Activated CD8-positive, alpha-beta memory T cell treated with anti-CD3 and anti-CD28 coated beads for 4 hours (primary cell): Measurements from ENCODE around the gene GATA6.

Source experiments
- DNase-seq, 2 donors: peaks; one replicate each; pipeline ENCODE4 v3.0.0-alpha.2; 2020; ENCODE audit warnings: low read depth in 2 of 2

The GATA6 gene

DNA sequence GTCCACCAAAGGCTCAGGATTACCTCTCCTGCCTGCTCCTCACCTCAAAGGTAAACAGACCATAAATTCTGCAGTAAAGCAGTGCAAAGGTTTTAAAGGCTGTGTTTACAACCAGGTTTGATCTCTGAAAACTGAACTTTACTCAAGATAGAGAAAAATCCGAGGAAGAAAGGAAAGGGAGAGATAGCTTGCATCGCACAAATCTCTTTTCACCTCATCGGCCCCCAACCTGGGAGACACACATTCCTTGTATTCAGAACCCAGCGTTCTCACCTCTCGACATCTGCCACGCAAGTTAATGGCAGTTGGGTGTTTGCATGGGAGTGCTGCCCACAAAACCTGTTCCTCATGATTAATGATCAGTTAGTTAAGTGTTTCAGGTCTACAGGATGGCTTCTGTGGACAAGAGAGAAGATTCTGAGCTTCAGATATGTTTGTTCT is 72.6 kb downstream of the GATA6 start:
- DNase-seq = no peak

DNA sequence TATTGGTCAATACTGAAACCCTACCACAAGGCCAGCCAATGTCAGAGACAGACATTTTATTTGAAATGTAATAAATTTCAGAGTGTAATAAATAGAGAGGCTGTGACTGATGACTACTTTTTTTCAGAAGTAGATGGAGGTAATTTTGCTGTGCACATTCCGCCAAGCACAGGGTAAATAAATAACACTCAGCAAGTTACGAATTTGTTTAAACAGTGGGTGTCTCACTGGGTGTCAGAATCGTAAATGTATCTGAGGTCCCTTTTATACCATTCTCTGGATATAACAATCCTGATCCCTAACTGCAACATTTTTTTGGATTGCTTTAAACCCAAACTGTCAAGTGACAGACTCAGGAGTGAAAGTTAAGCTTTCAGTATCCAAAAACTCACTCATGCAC is 74.1 kb downstream of the GATA6 start:
- no peak for DNase-seq

DNA sequence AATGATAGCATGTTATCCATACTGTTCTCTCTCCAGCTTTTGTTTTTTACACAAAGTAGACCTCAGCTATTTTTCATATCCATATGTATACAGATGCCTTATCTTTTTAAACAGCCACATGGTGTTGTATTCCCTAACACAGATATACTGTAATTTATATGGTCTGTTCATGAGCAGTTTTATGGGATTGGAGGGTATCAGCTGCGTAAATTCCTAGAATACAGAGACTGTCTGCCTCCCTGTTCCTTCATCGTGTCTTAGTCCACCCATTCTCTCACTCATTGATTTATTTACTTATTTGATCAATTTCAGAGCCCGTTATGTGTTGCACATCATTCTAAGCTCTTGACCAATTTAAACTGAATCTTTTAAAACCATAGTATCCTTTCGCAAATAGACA is 80.6 kb downstream of the GATA6 start:
- DNase-seq = no peak

GRCh38 chr18:22250591-22250996 is 81.2 kb downstream of the GATA6 start:
- no peak for DNase-seq
